ENCODE measurements around the gene FGD5. TPM values are rescaled to one million over a fixed set of nuclear protein-coding genes. Genes with fewer than 3 reads are reported as not detected.

Gene FGD5
- total and polyA plus RNA-seq, 9 of the 15 experiments (the other 6 are each of a cell fraction or from before 2014, with no cell fraction given) = 0.18 TPM; not detected in 8

GRCh38 chr3:14844386-14845170 lies 25.8 kb downstream of the FGD5 start (continued):
- TF ChIP-seq ZNF518B (CRISPR knock-in tag; IDR thresholded peaks at IDR 0.05) = no peak
- TF ChIP-seq UBTF (IDR thresholded peaks at IDR 0.05; ENCODE audit: borderline replicate concordance in 1 of 2, low read depth in 2 of 2, low read length in 2 of 2) = no peak
- no peak for TF ChIP-seq ELF1 (tag; IDR thresholded peaks at IDR 0.05)
- no peak for TF ChIP-seq PHF8 (IDR thresholded peaks at IDR 0.05; ENCODE audit: borderline replicate concordance, low read length)
- TF ChIP-seq ZSCAN32 (CRISPR knock-in tag; IDR thresholded peaks at IDR 0.05) = no peak
- no peak for TF ChIP-seq THAP12 (CRISPR knock-in tag; IDR thresholded peaks at IDR 0.05)
- TF ChIP-seq KDM1A (IDR thresholded peaks at IDR 0.05) = peak; percentile 48 to 55; a peak in 2 of 4 replicates
- TF ChIP-seq ZNF239 (CRISPR knock-in tag; IDR thresholded peaks at IDR 0.05) = no peak
- peak; percentile 66 for TF ChIP-seq CHD4 (IDR thresholded peaks at IDR 0.05; ENCODE audit: insufficient read depth, insufficient replicate concordance, low read depth, low read length, poor library complexity, severe bottlenecking)
- TF ChIP-seq MITF (IDR thresholded peaks at IDR 0.05) = no peak
- TF ChIP-seq ZNF589 (CRISPR knock-in tag; IDR thresholded peaks at IDR 0.05; ENCODE audit: low read depth) = no peak
- no peak for TF ChIP-seq SNAPC5 (CRISPR knock-in tag; IDR thresholded peaks at IDR 0.05)
- peak; percentile 31; the same call in 1 of the 2 replicates for TF ChIP-seq SMARCA5 (IDR thresholded peaks at IDR 0.05)
- TF ChIP-seq PHB2 (IDR thresholded peaks at IDR 0.05; ENCODE audit: low read depth) = no peak
- TF ChIP-seq RBM15 (IDR thresholded peaks at IDR 0.05; ENCODE audit: insufficient read depth, low read length) = no peak
- no peak for TF ChIP-seq BRCA1 (IDR thresholded peaks at IDR 0.05)
- TF ChIP-seq BRCA1 (CRISPR knock-in tag; IDR thresholded peaks at IDR 0.05) = no peak
- TF ChIP-seq FOXJ3 (CRISPR knock-in tag; IDR thresholded peaks at IDR 0.05) = no peak

Data from K562 (cell line).